ENCODE results near the gene ENKUR.
"Not testable (repeated sequence)": the region's sequence is repeated elsewhere in the genome, so short reads cannot be mapped to it uniquely, and the experiment has no call there.

ENKUR gene

GRCh38 chr10:25023278-25023677 is 7.3 kb upstream of the ENKUR start:
- no peak for DNase-seq (ENCODE audit: low spot score)

DNA sequence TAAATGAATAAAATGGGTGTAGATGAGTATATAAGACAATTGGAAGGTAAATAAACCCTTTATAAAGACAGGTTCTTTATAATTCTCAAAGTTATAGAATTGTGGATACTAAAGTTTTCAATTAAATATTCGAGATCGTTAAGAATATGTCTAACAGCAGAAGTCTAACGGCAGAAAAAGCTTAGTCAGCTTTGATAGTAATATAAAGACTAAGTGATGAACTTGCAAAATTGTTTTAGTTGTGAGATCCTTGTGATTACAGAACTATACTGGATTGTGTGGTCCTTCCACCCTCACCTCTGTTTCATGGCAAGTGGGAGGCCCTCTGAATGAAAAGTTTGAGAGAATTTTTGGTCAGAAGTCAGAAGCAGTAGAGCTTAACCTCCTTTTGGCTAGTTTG is 2.7 kb upstream of the ENKUR start:
- DNase-seq (ENCODE audit: low spot score), result no peak

- DNase-seq (ENCODE audit: low spot score), result no peak
Observed at GRCh38 chr10:25017661-25018060, 1.7 kb upstream of the ENKUR start.

GRCh38 chr10:25017154-25017590 is 1.2 kb upstream of the ENKUR start:
- DNase-seq (ENCODE audit: low spot score), result peak; percentile 29

DNA sequence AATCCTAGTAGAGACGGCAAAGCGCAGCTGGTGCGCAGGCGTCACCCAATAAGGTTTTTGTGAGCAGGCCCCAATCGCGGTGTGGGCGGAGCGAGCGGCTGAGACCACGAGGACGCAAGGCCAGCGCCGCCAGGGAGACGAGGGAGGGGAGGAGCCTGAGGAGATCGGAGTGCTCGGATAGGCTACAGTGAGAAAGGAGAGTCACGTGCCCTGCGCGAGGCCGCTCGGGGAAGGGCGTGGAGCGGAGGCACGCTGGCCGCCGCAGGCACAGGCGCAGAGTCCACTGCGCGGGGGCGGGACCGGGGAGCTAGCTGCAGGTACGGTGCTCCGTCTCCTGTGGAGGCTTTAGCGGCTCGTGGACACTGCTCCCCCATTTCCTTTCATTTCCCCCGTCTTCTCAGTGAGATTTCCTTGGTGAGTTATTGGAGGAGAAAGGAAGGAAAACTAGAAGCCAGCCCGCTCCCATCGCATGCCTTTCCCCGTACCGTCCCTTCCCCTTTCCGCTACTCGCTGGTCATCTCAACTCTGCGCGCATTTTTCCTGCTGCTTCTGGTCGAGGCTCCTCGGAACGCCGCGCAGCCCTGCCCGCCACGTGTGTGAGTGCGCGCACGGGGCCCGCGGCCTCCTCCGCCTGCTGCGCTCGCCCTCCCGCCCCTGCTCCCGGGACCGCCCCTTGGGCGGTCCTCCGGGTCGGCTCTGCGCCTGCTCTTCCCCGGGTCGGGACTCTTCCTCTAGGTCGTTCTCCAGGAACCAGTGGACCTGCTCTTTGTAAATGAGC is 607 bp upstream of the ENKUR start, which contains the start of gene THNSL1:
Gene THNSL1, plus strand, starts transcription at position 237 of the 778 bp plus-strand sequence. CDS start 6,612 bp downstream, outside the sequence.
- DNase-seq (ENCODE audit: low spot score), result peak; percentile 100

- DNase-seq (ENCODE audit: low spot score), result no peak
Observed at GRCh38 chr10:25014579-25014978, 1.4 kb downstream of the ENKUR start.

- not testable (repeated sequence) for DNase-seq (ENCODE audit: low spot score)
Observed at GRCh38 chr10:25011591-25011990, 4.4 kb downstream of the ENKUR start.

GRCh38 chr10:24998044-24998443 is 17.9 kb downstream of the ENKUR start:
- no peak for DNase-seq (ENCODE audit: low spot score)

DNA sequence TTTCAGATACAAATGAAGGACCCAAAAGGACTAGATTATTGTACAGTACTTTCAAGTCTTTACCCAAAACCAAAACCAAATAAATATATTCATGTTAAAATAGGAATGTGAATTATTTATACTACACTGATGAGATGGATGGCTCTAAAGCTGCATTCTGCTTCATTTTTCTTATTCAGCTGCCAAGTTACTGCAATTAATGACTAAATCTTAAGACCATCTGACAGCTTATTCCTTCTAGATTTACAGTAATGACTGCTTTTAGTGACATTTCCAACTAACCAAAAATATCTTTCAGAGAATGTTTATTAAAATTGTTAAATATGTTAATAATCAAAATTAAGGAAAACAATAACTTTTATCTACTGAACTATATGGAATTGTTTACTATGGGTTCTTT is 20.9 kb downstream of the ENKUR start:
- no peak for DNase-seq (ENCODE audit: low spot score)

- DNase-seq (ENCODE audit: low spot score), result no peak
Observed at GRCh38 chr10:24993237-24993958, 22.6 kb downstream of the ENKUR start.

GRCh38 chr10:24992512-24993133 is 23.3 kb downstream of the ENKUR start:
- DNase-seq (ENCODE audit: low spot score), result no peak

DNA sequence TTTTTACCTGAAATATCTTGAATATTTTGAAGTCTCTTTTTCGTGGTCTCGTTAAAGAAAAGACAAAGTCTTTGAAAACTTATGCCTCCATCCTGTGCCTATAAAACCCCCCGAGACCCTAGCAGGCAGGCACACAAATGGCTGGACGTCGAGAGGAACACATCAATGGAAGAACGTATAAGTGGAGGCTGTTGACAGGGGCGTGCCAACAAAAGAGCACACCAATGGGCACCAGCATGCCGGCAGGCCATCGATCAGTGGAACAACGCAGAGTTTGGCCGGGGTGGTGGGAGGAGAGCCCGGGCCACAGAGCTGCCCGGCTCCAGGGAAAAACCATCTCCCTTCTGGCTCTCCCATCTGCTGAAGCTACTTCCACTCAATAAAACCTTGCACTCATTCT is 24.7 kb downstream of the ENKUR start:
- no peak for DNase-seq (ENCODE audit: low spot score)

- no peak for DNase-seq (ENCODE audit: low spot score)
Observed at GRCh38 chr10:24989867-24990266, 26.1 kb downstream of the ENKUR start.

DNA sequence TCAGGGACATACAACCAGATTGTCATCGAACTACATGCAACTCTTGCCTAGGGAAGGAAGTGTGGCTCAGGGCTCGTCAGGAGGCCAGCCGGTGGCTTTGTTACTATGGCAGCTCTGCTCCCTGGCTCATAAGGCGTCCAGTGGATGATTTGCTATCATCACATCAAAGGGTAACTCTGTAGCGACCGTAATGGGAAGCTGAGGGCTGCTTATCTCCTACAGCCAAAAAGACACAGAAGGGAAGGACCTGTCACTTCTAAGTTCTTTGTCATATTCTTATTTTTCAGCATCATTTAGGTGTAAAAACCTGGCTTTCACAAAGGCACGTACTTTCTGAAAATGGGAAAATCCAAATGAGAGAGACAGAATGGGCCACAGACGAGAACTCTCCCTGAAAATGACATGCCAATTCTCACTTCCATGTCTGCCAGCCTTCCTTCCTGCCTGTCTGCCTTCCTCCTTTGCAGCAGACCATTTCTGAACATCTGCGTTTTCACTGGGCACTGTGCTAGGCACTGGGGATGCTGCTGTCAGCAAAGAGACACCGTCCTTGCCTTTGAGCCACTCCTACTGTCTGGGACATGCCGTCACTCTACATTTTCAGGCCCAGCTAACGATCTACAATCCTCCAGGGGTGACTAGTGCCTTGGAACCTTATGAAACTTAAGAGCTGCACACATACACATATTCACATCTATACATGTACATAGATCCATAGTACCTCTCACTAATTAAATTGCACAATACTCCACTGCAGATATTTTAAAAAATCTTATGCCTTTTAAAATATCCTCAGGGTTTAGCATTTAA is 26.9 kb downstream of the ENKUR start:
- DNase-seq (ENCODE audit: low spot score), result peak; percentile 80

- no peak for DNase-seq (ENCODE audit: low spot score)
Observed at GRCh38 chr10:24984906-24985305, 31.1 kb downstream of the ENKUR start.

DNA sequence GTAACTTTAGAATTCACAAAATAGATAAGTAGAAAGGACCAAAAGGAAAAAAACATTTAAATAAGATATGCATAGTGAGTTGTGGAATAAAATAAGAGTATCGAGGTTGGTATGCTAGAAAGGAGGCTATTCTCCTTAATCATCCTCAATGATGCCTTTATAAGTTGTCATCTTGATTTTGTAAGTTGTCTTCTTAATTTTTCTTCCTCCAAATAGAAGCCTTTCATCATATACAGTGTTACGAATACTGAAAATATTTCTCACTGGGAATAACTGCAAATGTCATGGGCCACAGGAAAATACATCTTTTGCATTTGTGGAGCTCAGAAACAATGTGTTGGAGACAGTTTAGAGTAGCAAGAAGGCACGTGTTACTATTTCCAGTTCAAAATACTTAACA is 32.0 kb downstream of the ENKUR start:
- DNase-seq (ENCODE audit: low spot score), result no peak

DNA sequence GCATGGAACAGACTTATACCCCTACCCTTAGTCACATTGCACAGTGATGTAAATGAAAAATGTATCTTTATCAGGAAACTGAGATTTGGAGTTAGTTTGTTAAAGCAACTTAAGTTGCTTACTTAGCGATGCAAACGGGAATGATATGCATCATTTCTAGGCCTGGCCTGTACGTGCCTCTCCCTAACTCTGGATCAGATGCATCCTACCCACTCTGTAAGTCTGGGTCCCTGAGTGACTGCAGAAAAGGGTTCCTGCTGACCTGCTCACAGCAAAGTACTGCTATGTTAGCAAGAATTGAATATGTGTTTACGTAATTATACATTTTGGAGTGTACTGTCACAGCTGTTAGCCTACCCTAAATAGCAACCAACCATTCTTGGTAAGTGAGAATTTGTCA is 32.8 kb downstream of the ENKUR start:
- DNase-seq (ENCODE audit: low spot score), result no peak

GRCh38 chr10:24982319-24983112 is 33.4 kb downstream of the ENKUR start:
- no peak for DNase-seq (ENCODE audit: low spot score)

DNA sequence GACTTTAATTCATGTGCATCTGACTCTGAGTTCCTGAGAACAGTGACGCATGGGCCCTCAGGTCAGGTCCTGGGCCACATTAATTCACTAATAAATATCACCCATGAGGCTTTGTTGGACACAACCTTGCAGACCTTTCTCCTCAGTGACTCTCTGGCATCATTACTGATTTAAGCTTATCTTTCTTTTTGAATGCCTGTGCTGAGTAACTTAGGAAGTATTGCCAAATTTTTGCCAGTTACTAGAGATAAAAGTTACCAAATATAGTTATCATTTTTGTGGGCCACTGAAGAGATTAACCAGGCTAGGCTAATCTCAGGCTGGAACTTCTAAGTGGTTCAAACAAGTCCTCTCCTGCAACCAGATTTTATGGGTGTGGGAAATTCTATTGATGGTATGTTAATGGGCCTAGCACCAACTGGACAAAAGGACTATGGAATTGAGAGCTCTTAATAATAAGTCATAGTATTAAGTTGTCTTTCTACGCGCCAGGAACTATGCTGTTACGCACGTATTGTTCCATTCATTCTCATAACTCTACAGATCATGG is 34.7 kb downstream of the ENKUR start:
- no peak for DNase-seq (ENCODE audit: low spot score)

DNA sequence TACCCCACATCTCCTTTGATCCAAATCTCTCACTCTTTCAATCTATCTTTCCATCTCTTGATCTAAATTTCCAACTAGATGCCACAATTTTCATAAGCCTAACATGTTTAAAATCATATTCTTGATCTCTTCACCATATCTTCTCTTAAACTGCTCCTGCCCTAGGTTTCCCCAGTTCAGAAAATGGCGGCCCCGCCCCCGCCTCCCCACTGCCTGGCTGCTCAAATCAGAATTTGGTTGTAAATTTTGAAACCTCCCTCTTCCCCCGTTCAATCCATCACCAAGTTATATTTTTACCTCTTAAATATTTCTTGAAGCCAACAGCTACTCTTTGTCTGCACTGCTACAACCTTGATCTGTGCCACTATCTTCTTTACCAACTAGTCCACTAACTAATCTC is 36.3 kb downstream of the ENKUR start:
- DNase-seq (ENCODE audit: low spot score), result no peak

DNA sequence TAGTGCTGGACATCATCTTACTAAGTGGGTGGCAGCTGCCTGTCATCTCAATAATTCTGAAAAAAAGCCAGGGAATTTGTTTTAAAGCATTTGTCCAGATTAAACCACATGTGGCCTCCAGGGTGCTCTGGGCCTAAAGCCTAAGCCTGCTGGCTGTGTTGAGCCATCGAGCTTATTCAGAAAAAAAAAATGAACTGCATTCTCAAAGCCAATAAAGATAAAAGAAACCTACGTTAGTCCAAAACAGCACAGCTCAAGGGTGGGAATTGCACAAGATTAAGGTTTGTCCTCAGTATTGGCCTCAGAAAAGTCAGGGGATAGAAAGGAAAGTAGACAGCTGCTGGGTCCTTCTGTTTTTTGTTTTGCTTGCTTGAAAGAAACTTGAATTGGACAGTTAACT is 41.0 kb downstream of the ENKUR start:
- DNase-seq (ENCODE audit: low spot score), result no peak
